HepG2 (cell line): ENCODE measurements around the gene ARF6. TPM values are rescaled to one million over a fixed set of nuclear protein-coding genes. Genes with fewer than 3 reads are reported as not detected.
A peak's percentile ranks its signal among the peaks of the same experiment; 100 is the strongest.

Source experiments
- ATF5 ChIP-seq: sonication (generic); formaldehyde crosslinking; IDR thresholded peaks from 2 replicates; pipeline ENCODE4 v1.4.0; 2020; ENCODE audit warnings: mild to moderate bottlenecking, low read depth, missing genetic modification reagents
- CCAR2 ChIP-seq: fragments of 200-400 bp; formaldehyde crosslinking; optimal IDR thresholded peaks from 2 replicates; pipeline ENCODE3; 2018; ENCODE audit warnings: low read depth, mild to moderate bottlenecking, low read length, moderate library complexity
- CHD4 ChIP-seq: fragments of 200-600 bp; sonication (generic); IDR thresholded peaks from 2 replicates; pipeline ENCODE4 v1.7.0; 2017; ENCODE audit warnings: mild to moderate bottlenecking, low read length, borderline replicate concordance
- DNMT3B ChIP-seq: conservative IDR thresholded peaks from 2 replicates; pipeline ENCODE4 v1.6.1; 2016; ENCODE audit warnings: missing biosample characterization, control low read depth
- ELK4 ChIP-seq: sonication (generic); formaldehyde crosslinking; IDR thresholded peaks from 2 replicates; pipeline ENCODE4 v1.9.0; 2021; ENCODE audit warnings: missing genetic modification reagents, borderline replicate concordance
- FOXJ3 ChIP-seq: sonication (generic); formaldehyde crosslinking; IDR thresholded peaks from 2 replicates; pipeline ENCODE4 v1.4.0; 2020; ENCODE audit warnings: missing genetic modification reagents, mild to moderate bottlenecking, borderline replicate concordance
- HMG20A ChIP-seq: IDR thresholded peaks from 2 replicates; pipeline ENCODE4 v1.6.1; 2016; ENCODE audit warnings: borderline replicate concordance
- HNRNPH1 ChIP-seq: fragments of 200-400 bp; formaldehyde crosslinking; optimal IDR thresholded peaks from 2 replicates; pipeline ENCODE3; 2017; ENCODE audit warnings: mild to moderate bottlenecking, low read depth, low read length
- HOXA5 ChIP-seq: sonication (generic); formaldehyde crosslinking; IDR thresholded peaks from 2 replicates; pipeline ENCODE4 v1.4.0; 2020; ENCODE audit warnings: missing genetic modification reagents
- MLLT10 ChIP-seq: sonication (generic); formaldehyde crosslinking; IDR thresholded peaks from 2 replicates; pipeline ENCODE4 v1.4.0; 2020; ENCODE audit warnings: missing genetic modification reagents
- MXD3 ChIP-seq: IDR thresholded peaks from 2 replicates; pipeline ENCODE4 v1.6.1; 2016; ENCODE audit warnings: mild to moderate bottlenecking, missing biosample characterization, missing genetic modification reagents
- NONO ChIP-seq, 2 experiments: fragments of 450-650 bp in 1 of 2; sonication (generic) in 1 of 2; formaldehyde crosslinking in 1 of 2; IDR thresholded peaks in 1 of 2; conservative IDR thresholded peaks in 1 of 2; 2 replicates each; pipeline versions ENCODE4 v1.6.1 to v1.8.0; 2017 to 2022; ENCODE audit warnings: mild to moderate bottlenecking in 1 of 2, missing genetic modification reagents in 1 of 2, moderate library complexity in 1 of 2
- PLSCR1 ChIP-seq: sonication (generic); formaldehyde crosslinking; IDR thresholded peaks from 2 replicates; pipeline ENCODE4 v1.5.0; 2020; ENCODE audit warnings: missing genetic modification reagents, mild to moderate bottlenecking, borderline replicate concordance
- SIX1 ChIP-seq: sonication (generic); formaldehyde crosslinking; IDR thresholded peaks from 2 replicates; pipeline ENCODE4 v1.4.0; 2020; ENCODE audit warnings: missing genetic modification reagents, borderline replicate concordance
- SOX13 ChIP-seq, 3 experiments: fragments of 450-650 bp in 1 of 3; sonication (generic) in 1 of 3; formaldehyde crosslinking in 1 of 3; IDR thresholded peaks in 2 of 3; conservative IDR thresholded peaks in 1 of 3; 2 replicates each; pipeline versions ENCODE4 v1.5.0 to v1.6.1; 2016 to 2020; ENCODE audit warnings: antibody characterized with exemption in 1 of 3, mild to moderate bottlenecking in 1 of 3, missing compliant biosample characterization in 1 of 3, missing genetic modification reagents in 1 of 3, moderate library complexity in 1 of 3
- TP53 ChIP-seq: sonication (generic); formaldehyde crosslinking; conservative IDR thresholded peaks from 2 replicates; pipeline ENCODE4 v1.4.0; 2020; ENCODE audit warnings: missing genetic modification reagents
- U2AF2 ChIP-seq: fragments of 200-400 bp; formaldehyde crosslinking; IDR thresholded peaks from 2 replicates; pipeline ENCODE4 v1.6.1; 2017; ENCODE audit warnings: low read depth, mild to moderate bottlenecking, low read length
- ZBTB8A ChIP-seq: sonication (generic); formaldehyde crosslinking; IDR thresholded peaks from 2 replicates; pipeline ENCODE4 v1.4.0; 2020; ENCODE audit warnings: mild to moderate bottlenecking, low read depth, missing genetic modification reagents, borderline replicate concordance
- ZFP62 ChIP-seq: sonication (generic); formaldehyde crosslinking; IDR thresholded peaks from 2 replicates; pipeline ENCODE4 v1.4.0; 2020; ENCODE audit warnings: missing genetic modification reagents
- ZHX1 ChIP-seq: sonication (generic); formaldehyde crosslinking; IDR thresholded peaks from 2 replicates; pipeline ENCODE4 v1.8.1; 2022; ENCODE audit warnings: low read depth, mild to moderate bottlenecking, missing genetic modification reagents
- ZNF335 ChIP-seq: sonication (generic); formaldehyde crosslinking; IDR thresholded peaks from 2 replicates; pipeline ENCODE4 v1.4.0; 2020; ENCODE audit warnings: missing genetic modification reagents
- ZNF496 ChIP-seq: sonication (generic); formaldehyde crosslinking; IDR thresholded peaks from 2 replicates; pipeline ENCODE4 v1.8.1; 2023; ENCODE audit warnings: mild to moderate bottlenecking, moderate library complexity, missing genetic modification reagents; ENCODE audit not compliant: insufficient replicate concordance
- ZNF563 ChIP-seq: sonication (generic); formaldehyde crosslinking; IDR thresholded peaks from 2 replicates; pipeline ENCODE4 v1.8.0; 2022; ENCODE audit warnings: mild to moderate bottlenecking, moderate library complexity, missing genetic modification reagents
- ZNF674 ChIP-seq: sonication (generic); formaldehyde crosslinking; IDR thresholded peaks from 2 replicates; pipeline ENCODE4 v1.5.0; 2020; ENCODE audit warnings: low read depth, mild to moderate bottlenecking, missing genetic modification reagents
- polyA plus RNA-seq, 8 experiments: library from polyadenylated mRNA; depleted of rRNA in 3 of 8; stranded (reverse) in 7 of 8; unstranded in 1 of 8; fragments of >200 nt; fragmentation: Illumina TruSeq in 4 of 8; extraction: Trizol in 4 of 8; gene quantifications; 2 replicates each; pipeline versions ENCODE4 v1.2.1 to v1.2.3, GENCODE V29; 2011 to 2016; ENCODE audit warnings: low read depth in 4 of 8, missing spikeins in 1 of 8, mixed read lengths in 1 of 8; ENCODE audit not compliant: insufficient read depth in 1 of 8
- total RNA-seq, 5 experiments: library from RNA; depleted of rRNA; stranded (reverse); fragments of >200 nt; fragmentation: Illumina TruSeq; extraction: Trizol; gene quantifications; 2 replicates each; pipeline ENCODE4 v1.2.3, GENCODE V29; 2016; ENCODE audit warnings: low read depth in 1 of 5

Gene ARF6
- total and polyA plus RNA-seq, 2 of the 13 experiments (the other 11 are each of a cell fraction or from before 2014, with no cell fraction given) = 12.7 to 31.9 TPM

GRCh38 chr14:49862089-49862673 lies 30.7 kb upstream of the ARF6 start (continued):
- TF ChIP-seq MLLT10 (CRISPR knock-in tag) (no peak), HNRNPH1 (no peak), DNMT3B (CRISPR knock-in tag) (no peak), ZFP62 (CRISPR knock-in tag) (no peak), ZNF335 (CRISPR knock-in tag) (no peak), CHD4 (peak; percentile 81; the same call in 1 of the 2 replicates), NONO (IDR thresholded peaks at IDR 0.05) (no peak), NONO (CRISPR knock-in tag; conservative IDR thresholded peaks at IDR 0.05) (no peak), U2AF2 (no peak), PLSCR1 (no peak), MXD3 (CRISPR knock-in tag) (no peak), ZBTB8A (CRISPR knock-in tag) (no peak), ZHX1 (CRISPR knock-in tag) (no peak), ATF5 (no peak), FOXJ3 (CRISPR knock-in tag) (0 out of 2 replicates have a peak, but pooled peaks have one; percentile 19), HMG20A (CRISPR knock-in tag) (no peak), ZNF674 (CRISPR knock-in tag) (no peak), ZNF563 (CRISPR knock-in tag) (no peak), HOXA5 (CRISPR knock-in tag) (0 out of 2 replicates have a peak, but pooled peaks have one; percentile 32), SOX13 (IDR thresholded peaks at IDR 0.05) (no peak), SOX13 (CRISPR knock-in tag; conservative IDR thresholded peaks at IDR 0.05 in 1 of 2, IDR thresholded peaks at IDR 0.05 in 1 of 2) (no peak), CCAR2 (no peak), SIX1 (CRISPR knock-in tag) (no peak), ELK4 (no peak), TP53 (CRISPR knock-in tag) (no peak), ZNF496 (CRISPR knock-in tag) (no peak)
